A673 (cell line): ENCODE measurements around the gene VSTM2L. TPM values are rescaled to one million over a fixed set of nuclear protein-coding genes. Genes with fewer than 3 reads are reported as not detected.

ENCODE experiments used
- BruUV-seq: library from RNA; stranded (reverse); fragments of 400-500 nt; replicated peaks from 2 replicates; lab custom pipeline; 2021; lab: Mats Ljungman, UMichigan
- CTCF ChIA-PET: fragments of 300-600 bp; sonication (Branson Sonifier 250); formaldehyde crosslinking; loops from one replicate; lab custom pipeline; 2022; ENCODE audit warnings: antibody characterized with exemption; lab: Charles Lee
- POLR2A ChIA-PET: fragments of 300-600 bp; sonication (Branson Sonifier 250); formaldehyde crosslinking; loops from one replicate; lab custom pipeline; 2022; ENCODE audit warnings: antibody characterized with exemption; ENCODE audit not compliant: low non-redundant PET; lab: Charles Lee
- DNase-seq: peaks from one replicate; pipeline ENCODE4 v3.0.0-alpha.2; 2015; ENCODE audit warnings: low spot score
- H3K27ac ChIP-seq: fragments of 200-600 bp; sonication (generic); 2 replicates; pipeline ENCODE4 v1.5.1; 2016; ENCODE audit warnings: mixed run types, low read depth, mild to moderate bottlenecking, mixed read lengths, antibody characterized with exemption, low read length; ENCODE audit not compliant: poor library complexity, severe bottlenecking
- H3K27me3 ChIP-seq: fragments of 200-600 bp; sonication (generic); replicated peaks from 2 replicates; pipeline ENCODE4 v1.6.1; 2017; ENCODE audit warnings: mixed run types, low read depth, mild to moderate bottlenecking, mixed read lengths, antibody characterized with exemption, low read length; ENCODE audit not compliant: insufficient read depth, poor library complexity
- H3K36me3 ChIP-seq: fragments of 200-600 bp; sonication (generic); 2 replicates; pipeline ENCODE4 v1.6.1; 2016; ENCODE audit warnings: mixed run types, mild to moderate bottlenecking, mixed read lengths, antibody characterized with exemption, low read length; ENCODE audit not compliant: insufficient read depth, poor library complexity, severe bottlenecking
- H3K4me1 ChIP-seq: fragments of 200-600 bp; sonication (generic); 2 replicates; pipeline ENCODE4 v1.6.1; 2017; ENCODE audit warnings: mixed run types, mild to moderate bottlenecking, mixed read lengths, antibody characterized with exemption, low read length; ENCODE audit not compliant: insufficient read depth, poor library complexity, severe bottlenecking
- H3K4me3 ChIP-seq: fragments of 200-600 bp; sonication (generic); 2 replicates; pipeline ENCODE4 v1.5.1; 2016; ENCODE audit warnings: low read depth, mixed run types, mild to moderate bottlenecking, mixed read lengths, low read length; ENCODE audit not compliant: poor library complexity, severe bottlenecking
- H3K9me3 ChIP-seq: fragments of 200-600 bp; sonication (generic); 2 replicates; pipeline ENCODE4 v1.6.1; 2016; ENCODE audit warnings: mixed run types, low read depth, mild to moderate bottlenecking, mixed read lengths, antibody characterized with exemption, low read length; ENCODE audit not compliant: poor library complexity, severe bottlenecking
- CTCF ChIP-seq: fragments of 300-800, 200-600 bp; sonication (generic); conservative IDR thresholded peaks from 2 replicates; pipeline ENCODE4 v1.5.1; 2017; ENCODE audit warnings: low read depth, mild to moderate bottlenecking, antibody characterized with exemption, low read length, moderate library complexity, mixed read lengths
- EZH2 ChIP-seq: fragments of 200-600 bp; sonication (generic); IDR thresholded peaks from 2 replicates; pipeline ENCODE4 v1.6.1; 2017; ENCODE audit warnings: borderline replicate concordance, low read depth, mild to moderate bottlenecking, mixed read lengths, antibody characterized with exemption, low read length; ENCODE audit not compliant: poor library complexity, severe bottlenecking
- intact Hi-C: fragments of 100-400 bp; cut with micrococcal nuclease; formaldehyde crosslinking; loops from one replicate; pipeline ENCODE4 v1.10.0; 2022; ENCODE audit not compliant: unreplicated experiment
- total RNA-seq: library from RNA; stranded (reverse); gene quantifications from 2 replicates; pipeline ENCODE4 v1.2.3, GENCODE V29; 2021

Gene VSTM2L
- total RNA-seq, 1 experiment from 2014 or later = 23.3 TPM

DNA sequence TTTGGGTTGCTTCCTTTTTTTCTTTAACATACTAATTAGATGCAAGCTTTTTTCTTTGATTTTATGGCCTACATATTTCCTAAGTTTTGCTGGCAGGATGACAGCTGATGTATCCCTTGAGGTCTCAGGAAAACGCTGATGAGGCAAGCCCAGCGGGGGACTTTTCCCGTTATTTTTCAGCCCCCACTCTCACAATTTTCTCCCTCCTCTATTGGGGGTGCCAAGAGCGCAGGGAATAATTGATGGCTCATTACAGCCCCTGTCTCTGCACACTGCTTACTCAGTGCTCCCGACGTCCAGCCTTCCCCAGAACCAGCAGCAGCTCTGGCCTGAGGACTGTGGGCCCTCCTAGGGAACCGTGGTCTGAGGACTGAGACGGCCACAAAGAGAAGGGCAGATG is 38.6 kb upstream of the VSTM2L start:
- peak; percentile 75 for DNase-seq
- no TSS peak for BruUV-seq
- no peaks in the 10 kb centered on the region for H3K27me3 ChIP-seq
- peaks cover 35% of the 10 kb centered on the region for H3K4me1 ChIP-seq
- H3K4me3 ChIP-seq = no peak overlapping the region
- H3K9me3 ChIP-seq = no peaks in the 10 kb centered on the region
- no peaks in the 10 kb centered on the region for H3K36me3 ChIP-seq
- TF ChIP-seq CTCF (no peak), EZH2 (no peak)
- intact Hi-C loops = no loop called here
- peak overlapping the region; percentile 66 for H3K27ac ChIP-seq
- ChIA-PET CTCF (no interaction called here), POLR2A (no interaction called here)

DNA sequence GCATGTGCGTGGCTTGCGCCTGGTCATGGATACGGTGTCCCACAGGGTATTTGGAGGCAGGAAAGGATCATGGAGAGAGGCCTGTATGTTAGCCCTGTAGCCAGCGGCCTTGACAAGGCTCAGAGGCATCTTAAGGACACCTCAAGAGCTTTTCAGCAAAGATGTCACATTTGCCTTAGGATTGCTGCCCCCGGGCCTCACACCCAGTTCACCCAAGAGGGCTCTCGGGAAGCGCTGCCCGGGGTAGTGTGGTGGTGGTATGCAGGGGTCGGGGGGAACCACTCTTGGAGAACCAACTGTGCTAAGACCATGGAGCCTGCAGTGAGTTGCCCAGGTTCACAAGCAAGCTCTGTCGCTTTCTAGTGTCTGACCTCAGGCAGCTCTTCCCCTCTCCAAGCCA is 36.9 kb upstream of the VSTM2L start:
- ChIA-PET POLR2A (no interaction called here), CTCF (no interaction called here)
- H3K9me3 ChIP-seq = no peaks in the 10 kb centered on the region
- TF ChIP-seq EZH2 (no peak), CTCF (no peak)
- no peak overlapping the region for H3K27ac ChIP-seq
- H3K36me3 ChIP-seq = no peaks in the 10 kb centered on the region
- DNase-seq = no peak
- H3K27me3 ChIP-seq = no peaks in the 10 kb centered on the region
- H3K4me1 ChIP-seq = peaks cover 44% of the 10 kb centered on the region
- no TSS peak for BruUV-seq
- intact Hi-C loops = no loop called here
- H3K4me3 ChIP-seq = no peak overlapping the region

GRCh38 chr20:37867289-37868195 is 35.4 kb upstream of the VSTM2L start:
- BruUV-seq = no TSS peak
- Histone ChIP-seq H3K27me3 (no peaks in the 10 kb centered on the region), H3K27ac (no peak overlapping the region), H3K9me3 (no peaks in the 10 kb centered on the region), H3K4me1 (peaks cover 44% of the 10 kb centered on the region), H3K36me3 (no peaks in the 10 kb centered on the region), H3K4me3 (no peak overlapping the region)
- ChIA-PET CTCF (no interaction called here), POLR2A (no interaction called here)
- no peak for DNase-seq
- intact Hi-C loops = no loop called here
- TF ChIP-seq EZH2 = no peak
- no peak for TF ChIP-seq CTCF
